Measurements from ENCODE around the gene GPC1.

DNA sequence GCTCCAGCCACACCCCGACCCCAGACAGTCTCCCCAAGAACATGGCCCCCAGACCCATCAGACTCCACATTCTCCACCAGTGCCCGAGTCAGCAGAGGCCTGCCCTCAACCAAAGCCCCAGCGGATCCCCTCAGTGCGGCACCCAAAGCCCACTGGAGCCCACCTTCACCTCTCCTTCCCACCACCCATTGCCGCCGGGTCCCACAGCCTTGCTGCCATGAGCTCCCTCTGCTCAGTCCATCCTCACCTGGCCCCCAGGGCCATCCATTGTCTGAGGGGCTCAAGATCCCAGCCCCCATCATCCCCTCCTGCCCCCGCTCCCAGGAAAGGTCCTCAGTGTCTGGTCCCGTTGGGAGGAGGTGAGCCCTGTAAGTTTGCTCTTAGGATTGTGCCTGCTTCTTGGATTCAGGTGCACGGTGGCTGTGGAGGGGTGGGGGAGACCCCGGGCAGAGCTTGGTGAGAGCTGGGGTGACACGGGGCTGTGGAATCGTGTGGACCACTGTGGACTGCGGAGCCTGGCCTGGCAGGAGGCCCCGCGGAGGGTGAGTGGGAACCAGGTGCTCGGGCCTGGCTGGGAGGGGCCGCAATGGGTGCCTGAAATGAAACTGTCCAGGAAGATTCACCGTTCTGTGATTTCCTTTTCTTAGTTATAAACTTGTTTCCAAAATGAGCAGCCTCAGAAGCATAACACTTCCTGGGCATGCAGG is 32.7 kb upstream of the GPC1 start:
- TF ChIP-seq, protein P1, sequence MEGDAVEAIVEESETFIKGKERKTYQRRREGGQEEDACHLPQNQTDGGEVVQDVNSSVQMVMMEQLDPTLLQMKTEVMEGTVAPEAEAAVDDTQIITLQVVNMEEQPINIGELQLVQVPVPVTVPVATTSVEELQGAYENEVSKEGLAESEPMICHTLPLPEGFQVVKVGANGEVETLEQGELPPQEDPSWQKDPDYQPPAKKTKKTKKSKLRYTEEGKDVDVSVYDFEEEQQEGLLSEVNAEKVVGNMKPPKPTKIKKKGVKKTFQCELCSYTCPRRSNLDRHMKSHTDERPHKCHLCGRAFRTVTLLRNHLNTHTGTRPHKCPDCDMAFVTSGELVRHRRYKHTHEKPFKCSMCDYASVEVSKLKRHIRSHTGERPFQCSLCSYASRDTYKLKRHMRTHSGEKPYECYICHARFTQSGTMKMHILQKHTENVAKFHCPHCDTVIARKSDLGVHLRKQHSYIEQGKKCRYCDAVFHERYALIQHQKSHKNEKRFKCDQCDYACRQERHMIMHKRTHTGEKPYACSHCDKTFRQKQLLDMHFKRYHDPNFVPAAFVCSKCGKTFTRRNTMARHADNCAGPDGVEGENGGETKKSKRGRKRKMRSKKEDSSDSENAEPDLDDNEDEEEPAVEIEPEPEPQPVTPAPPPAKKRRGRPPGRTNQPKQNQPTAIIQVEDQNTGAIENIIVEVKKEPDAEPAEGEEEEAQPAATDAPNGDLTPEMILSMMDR (IDR thresholded peaks at IDR 0.05), result no peak
- TF ChIP-seq EZH2 (IDR thresholded peaks at IDR 0.05; ENCODE audit: borderline replicate concordance, insufficient read depth, low read depth, low read length, poor library complexity, severe bottlenecking), result no peak
